PC-3 (cell line): Measurements from ENCODE around the gene PMEPA1.

ENCODE experiments used
- CTCF ChIP-seq: fragments of 300-600 bp; sonication (generic); conservative IDR thresholded peaks from 2 replicates; pipeline ENCODE4 v1.5.1; 2017; ENCODE audit warnings: antibody characterized with exemption, low read depth, mild to moderate bottlenecking, low read length
- EZH2 ChIP-seq: fragments of 300-600 bp; sonication (generic); IDR thresholded peaks from one replicate; pipeline ENCODE4 v1.6.1; 2017; ENCODE audit warnings: antibody characterized with exemption, mild to moderate bottlenecking, low read length; ENCODE audit not compliant: unreplicated experiment
- EZH2phosphoT487 ChIP-seq: fragments of 300-600 bp; sonication (generic); IDR thresholded peaks from 2 replicates; pipeline ENCODE4 v1.6.1; 2018; ENCODE audit warnings: mild to moderate bottlenecking, antibody characterized with exemption, low read length, borderline replicate concordance

GRCh38 chr20:57712341-57712740, 2.5 kb upstream of the PMEPA1 start:
- TF ChIP-seq EZH2phosphoT487 (no peak), CTCF (no peak), EZH2 (no peak)
